Measurements from ENCODE around the gene MYH14. TPM values are rescaled to one million over a fixed set of nuclear protein-coding genes. Genes with fewer than 3 reads are reported as not detected.

Gene MYH14
- total RNA-seq, 2 experiments from 2014 or later: not detected

DNA sequence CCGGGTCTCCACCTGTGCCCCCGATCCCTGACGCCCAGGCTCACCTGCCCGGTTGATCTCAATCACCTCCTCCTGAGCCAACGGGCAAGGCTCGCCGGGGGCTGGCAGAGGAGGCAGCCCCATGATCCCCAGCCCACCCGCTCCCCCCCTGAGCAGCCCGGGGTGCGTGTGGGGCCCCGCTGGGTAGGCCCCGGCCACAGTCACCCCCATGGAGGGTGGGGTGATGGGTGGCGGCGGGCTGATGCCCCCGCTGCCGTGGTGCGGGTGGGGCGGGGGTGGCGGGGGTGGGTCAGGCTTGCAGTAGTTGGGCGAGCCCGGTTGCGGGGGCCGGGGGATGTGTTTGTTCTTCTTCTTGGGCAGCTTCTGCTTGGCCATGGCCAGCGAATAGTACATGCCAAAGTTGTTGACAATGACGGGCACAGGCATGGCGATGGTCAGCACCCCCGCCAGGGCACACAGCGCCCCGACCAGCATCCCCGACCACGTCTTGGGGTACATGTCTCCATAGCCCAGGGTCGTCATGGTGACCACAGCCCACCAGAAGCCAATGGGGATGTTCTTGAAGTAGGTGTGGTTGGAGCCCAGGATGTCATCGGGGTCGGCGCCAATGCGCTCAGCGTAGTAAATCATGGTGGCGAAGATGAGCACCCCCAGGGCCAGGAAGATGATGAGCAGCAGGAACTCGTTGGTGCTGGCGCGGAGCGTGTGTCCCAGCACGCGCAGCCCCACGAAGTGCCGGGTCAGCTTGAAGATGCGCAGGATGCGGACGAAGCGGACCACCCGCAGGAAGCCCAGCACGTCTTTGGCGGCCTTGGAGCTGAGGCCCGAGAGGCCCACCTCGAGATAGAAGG, 119.7 kb downstream of the MYH14 start:
- CTCF ChIA-PET: no interaction called here
- no peak overlapping the region for H3K4me3 Mint-ChIP-seq
- peaks cover 41% of the 10 kb centered on the region for H3K27me3 Mint-ChIP-seq
- H3K9me3 Mint-ChIP-seq: no peaks in the 10 kb centered on the region
- no peak overlapping the region for H3K27ac Mint-ChIP-seq
- TF ChIP-seq, protein P1, sequence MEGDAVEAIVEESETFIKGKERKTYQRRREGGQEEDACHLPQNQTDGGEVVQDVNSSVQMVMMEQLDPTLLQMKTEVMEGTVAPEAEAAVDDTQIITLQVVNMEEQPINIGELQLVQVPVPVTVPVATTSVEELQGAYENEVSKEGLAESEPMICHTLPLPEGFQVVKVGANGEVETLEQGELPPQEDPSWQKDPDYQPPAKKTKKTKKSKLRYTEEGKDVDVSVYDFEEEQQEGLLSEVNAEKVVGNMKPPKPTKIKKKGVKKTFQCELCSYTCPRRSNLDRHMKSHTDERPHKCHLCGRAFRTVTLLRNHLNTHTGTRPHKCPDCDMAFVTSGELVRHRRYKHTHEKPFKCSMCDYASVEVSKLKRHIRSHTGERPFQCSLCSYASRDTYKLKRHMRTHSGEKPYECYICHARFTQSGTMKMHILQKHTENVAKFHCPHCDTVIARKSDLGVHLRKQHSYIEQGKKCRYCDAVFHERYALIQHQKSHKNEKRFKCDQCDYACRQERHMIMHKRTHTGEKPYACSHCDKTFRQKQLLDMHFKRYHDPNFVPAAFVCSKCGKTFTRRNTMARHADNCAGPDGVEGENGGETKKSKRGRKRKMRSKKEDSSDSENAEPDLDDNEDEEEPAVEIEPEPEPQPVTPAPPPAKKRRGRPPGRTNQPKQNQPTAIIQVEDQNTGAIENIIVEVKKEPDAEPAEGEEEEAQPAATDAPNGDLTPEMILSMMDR (IDR thresholded peaks at IDR 0.05): no peak
- DNase-seq (no peak), ATAC-seq (no peak)
- intact Hi-C loops (cut with micrococcal nuclease): no loop called here
- no peaks in the 10 kb centered on the region for H3K36me3 Mint-ChIP-seq (ENCODE audit: low read depth)
- POLR2A ChIA-PET: no interaction called here
- H3K4me1 Mint-ChIP-seq (ENCODE audit: low read depth): peaks cover 12% of the 10 kb centered on the region

DNA sequence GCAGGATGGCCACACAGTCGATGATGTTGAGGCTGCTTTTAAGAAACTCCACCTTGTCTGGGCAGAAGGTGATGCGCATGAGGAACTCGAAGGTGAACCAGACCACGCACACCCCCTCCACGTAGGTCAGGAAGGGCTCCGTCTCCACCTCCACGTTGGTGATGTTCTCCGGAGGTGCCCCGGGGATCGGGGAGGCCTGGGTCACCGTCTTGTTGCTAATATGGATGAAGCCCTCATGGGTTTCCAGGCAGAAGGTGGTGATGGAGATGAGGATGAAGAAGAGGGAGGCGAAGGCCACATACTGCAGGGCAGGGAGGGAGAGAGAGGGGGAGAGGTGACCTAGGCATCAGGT, 120.3 kb downstream of the MYH14 start:
- DNase-seq (no peak), ATAC-seq (no peak)
- CTCF ChIA-PET: no interaction called here
- Mint-ChIP-seq H3K4me3 (no peak overlapping the region), H3K27me3 (peaks cover 38% of the 10 kb centered on the region), H3K27ac (no peak overlapping the region), H3K36me3 (ENCODE audit: low read depth) (no peaks in the 10 kb centered on the region), H3K9me3 (no peaks in the 10 kb centered on the region), H3K4me1 (ENCODE audit: low read depth) (peaks cover 12% of the 10 kb centered on the region)
- POLR2A ChIA-PET: no interaction called here
- intact Hi-C loops (cut with micrococcal nuclease): no loop called here
- TF ChIP-seq, protein P1 (IDR thresholded peaks at IDR 0.05): no peak

DNA sequence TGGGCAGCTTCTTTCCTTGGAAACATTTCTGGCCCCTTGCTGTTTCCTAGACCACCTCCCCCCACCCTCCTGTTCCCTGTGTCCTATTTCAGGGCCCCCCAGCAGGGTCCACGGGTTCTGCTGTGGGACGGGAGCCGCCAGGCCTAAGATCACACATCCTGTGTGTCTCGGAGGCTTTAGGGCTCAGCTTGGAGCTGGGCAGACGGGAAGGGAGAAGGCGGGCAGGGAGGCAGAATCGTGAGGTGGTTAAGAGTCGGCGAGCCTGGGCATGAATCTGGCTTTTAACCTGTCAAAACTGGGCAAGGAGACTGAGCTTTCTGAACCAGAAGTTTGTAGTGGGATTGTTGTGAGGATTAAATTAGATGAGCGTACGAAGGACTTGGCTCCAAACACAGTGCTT, 120.9 kb downstream of the MYH14 start:
- TF ChIP-seq, protein P1 (IDR thresholded peaks at IDR 0.05): no peak

DNA sequence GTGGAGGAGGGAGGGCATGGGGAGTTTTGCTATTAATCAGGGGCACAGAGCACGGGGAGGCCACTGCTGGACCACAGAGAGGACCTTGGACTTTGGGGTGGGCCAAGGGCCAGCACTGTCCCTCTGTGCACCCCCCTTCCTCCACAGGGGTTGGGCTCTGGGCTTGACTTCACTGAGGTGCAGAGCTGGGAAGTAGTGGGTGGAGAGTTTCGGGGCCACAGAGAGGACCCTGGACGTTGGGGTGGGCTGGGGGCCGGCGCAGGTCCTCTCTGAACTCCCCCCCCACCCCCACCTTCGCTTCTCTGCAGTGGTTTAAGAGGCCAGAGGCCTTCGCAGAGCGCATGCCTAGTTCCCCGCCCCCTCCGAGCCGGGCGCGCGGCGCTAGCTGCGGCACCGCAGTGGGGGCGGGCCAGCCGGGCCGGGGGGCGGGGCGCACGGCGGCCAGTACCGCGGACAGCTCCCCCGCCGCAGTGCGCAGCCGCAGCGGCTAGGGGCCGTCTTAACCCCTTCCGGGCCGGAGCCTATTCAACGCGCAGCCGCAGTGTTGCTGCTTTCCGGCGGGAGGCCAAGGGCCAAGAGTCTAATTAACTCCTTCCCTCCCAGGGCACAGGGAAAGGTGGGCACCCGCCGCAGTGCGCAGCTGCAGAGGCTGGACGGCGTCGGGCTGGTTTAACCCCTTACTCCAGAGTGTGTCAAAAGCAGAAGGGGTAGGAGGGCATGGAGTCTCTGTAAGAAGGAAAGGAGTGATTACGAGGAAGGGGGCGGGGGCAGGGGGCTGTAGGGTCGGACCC, 122.1 kb downstream of the MYH14 start:
- DNase-seq: peak; percentile 73
- no peak overlapping the region for H3K27ac Mint-ChIP-seq
- peaks cover 10% of the 10 kb centered on the region for H3K36me3 Mint-ChIP-seq (ENCODE audit: low read depth)
- peaks cover 7% of the 10 kb centered on the region for H3K9me3 Mint-ChIP-seq
- H3K4me1 Mint-ChIP-seq (ENCODE audit: low read depth): peaks cover 25% of the 10 kb centered on the region
- ChIA-PET POLR2A (interaction anchor here (0.5 kb wide), 1 partner anchor 255 kb away, joined by 3 read pairs; no protein-coding TSS in a partner anchor), CTCF (no interaction called here)
- peaks cover 54% of the 10 kb centered on the region for H3K27me3 Mint-ChIP-seq
- intact Hi-C loops (cut with micrococcal nuclease): no loop called here
- peak; percentile 63 for ATAC-seq
- H3K4me3 Mint-ChIP-seq: no peak overlapping the region
- TF ChIP-seq, protein P1 (IDR thresholded peaks at IDR 0.05): no peak

More for the DNA sequence above, 120.9 kb downstream of the MYH14 start:
- Mint-ChIP-seq H3K9me3 (peaks cover under 1% of the 10 kb centered on the region), H3K27me3 (peaks cover 42% of the 10 kb centered on the region), H3K4me1 (ENCODE audit: low read depth) (peaks cover 14% of the 10 kb centered on the region), H3K27ac (no peak overlapping the region), H3K36me3 (ENCODE audit: low read depth) (peaks cover 2% of the 10 kb centered on the region), H3K4me3 (no peak overlapping the region)
- ATAC-seq (no peak), DNase-seq (no peak)
- intact Hi-C loops (cut with micrococcal nuclease): no loop called here
- CTCF ChIA-PET: no interaction called here
- POLR2A ChIA-PET: no interaction called here
